Activated CD8-positive, alpha-beta memory T cell treated with anti-CD3 and anti-CD28 coated beads for 36 hours (primary cell): ENCODE measurements around the gene GIGYF2. TPM values are rescaled to one million over a fixed set of nuclear protein-coding genes. Genes with fewer than 3 reads are reported as not detected.

Experiments used
- CTCF ChIA-PET: fragments of 350-600 bp; sonication (Branson Sonifier 250); formaldehyde crosslinking; loops from one replicate; lab custom pipeline; 2021; ENCODE audit warnings: antibody characterized with exemption; lab: Charles Lee
- POLR2A ChIA-PET: fragments of 350-600 bp; sonication (Branson Sonifier 250); formaldehyde crosslinking; loops from one replicate; lab custom pipeline; 2021; ENCODE audit warnings: antibody characterized with exemption; lab: Charles Lee
- total RNA-seq, 2 experiments: library from RNA; stranded (reverse); gene quantifications; one replicate each; pipeline ENCODE4 v1.2.3, GENCODE V29; 2021

GIGYF2 gene
- total RNA-seq, 2 experiments from 2014 or later, result 49.9 to 54.0 TPM

DNA sequence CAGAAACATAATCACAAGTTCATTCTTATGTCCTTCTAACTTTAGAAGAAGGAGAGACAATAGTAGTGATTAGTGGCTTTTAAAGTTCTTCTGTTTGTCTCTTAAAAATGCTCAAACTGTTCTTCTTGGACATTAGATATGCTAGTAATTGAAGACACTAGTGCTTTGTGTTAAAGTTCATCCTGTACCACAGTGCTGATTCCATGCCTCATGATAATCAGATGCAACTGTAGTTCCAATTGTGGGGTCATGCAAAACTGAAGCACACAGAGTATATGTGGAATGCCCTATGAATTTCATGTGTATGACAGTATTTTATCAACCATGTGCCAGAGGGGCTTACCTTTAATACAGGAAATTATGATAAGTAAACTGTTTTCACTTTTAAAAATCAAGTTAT lies 90.7 kb downstream of the GIGYF2 start:
- POLR2A ChIA-PET, result no interaction called here
- CTCF ChIA-PET, result no interaction called here

DNA sequence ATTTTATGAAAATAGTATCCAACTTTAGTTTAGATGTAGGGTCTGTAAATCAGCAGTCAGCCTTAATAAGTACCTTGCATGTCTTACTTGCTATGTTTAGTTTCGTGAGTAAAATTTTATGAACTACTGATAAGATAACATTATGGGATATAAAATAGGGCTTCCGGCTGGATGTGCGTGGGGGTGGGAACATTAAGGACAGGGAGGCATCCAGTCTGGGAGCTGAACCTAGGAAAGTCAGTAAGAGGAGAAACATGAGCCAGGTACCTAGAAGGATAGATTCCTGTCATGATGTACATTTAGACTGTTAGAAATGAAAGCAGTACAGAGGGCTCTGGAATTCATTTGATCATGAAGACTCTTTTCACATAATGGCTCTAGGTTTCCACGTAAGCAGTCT lies 92.0 kb downstream of the GIGYF2 start:
- CTCF ChIA-PET, result no interaction called here
- POLR2A ChIA-PET, result no interaction called here

DNA sequence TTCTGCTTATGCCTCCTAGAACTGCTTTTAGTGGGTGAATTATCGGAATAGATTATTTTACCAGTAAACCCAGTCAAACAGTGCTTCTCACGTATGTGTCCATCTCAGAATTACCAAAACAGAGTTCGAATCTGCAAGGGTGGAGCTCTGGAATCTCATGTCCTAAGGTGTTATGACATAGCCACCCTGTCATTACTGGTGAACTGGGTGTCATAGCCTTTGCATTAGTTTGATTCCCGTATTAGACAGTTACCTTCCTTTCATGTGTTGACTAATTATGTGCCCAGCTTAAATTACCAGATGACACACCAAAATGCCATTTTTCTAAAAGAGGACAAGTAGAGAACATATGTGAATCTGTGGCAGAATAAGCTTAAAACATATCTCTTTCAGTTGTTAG lies 94.4 kb downstream of the GIGYF2 start:
- POLR2A ChIA-PET, result no interaction called here
- CTCF ChIA-PET, result no interaction called here

DNA sequence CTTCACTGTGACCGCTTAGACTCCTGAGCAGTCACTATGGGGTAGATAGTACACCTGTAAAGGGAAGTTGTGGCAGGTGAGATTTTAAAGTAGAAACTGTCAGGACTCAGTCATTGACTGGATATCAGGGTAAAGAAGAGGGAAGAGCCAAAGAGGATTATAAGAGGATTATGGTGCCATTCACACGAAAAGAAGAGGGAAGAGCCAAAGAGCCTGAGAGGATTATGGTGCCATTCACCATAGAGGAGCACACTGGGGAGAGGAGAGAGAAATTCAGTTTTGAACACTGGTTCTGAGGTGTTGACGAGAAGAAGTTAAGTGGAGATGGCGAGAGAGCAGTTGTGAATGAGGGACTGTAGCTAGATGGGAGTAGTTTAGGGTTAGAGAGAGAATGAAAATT lies 96.1 kb downstream of the GIGYF2 start:
- CTCF ChIA-PET, result no interaction called here

DNA sequence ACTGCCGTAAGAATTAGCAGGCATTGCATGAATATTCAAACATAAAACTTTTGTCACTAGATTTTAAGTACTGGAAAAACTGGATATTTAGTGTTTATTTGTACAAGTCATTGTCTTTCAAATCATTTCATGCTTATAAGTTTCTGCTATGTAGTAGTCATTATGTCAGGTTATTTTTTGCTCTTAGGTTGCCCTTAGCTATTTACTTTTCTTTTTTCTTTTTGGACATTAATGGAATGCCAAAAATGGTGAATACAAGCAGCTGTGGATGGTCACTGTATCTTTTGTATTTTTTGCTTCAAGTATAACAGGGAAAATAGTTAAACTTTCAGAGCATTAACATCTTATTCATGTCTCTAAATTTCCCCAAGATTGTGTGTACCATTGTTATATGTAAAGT lies 97.8 kb downstream of the GIGYF2 start:
- POLR2A ChIA-PET, result no interaction called here
- CTCF ChIA-PET, result no interaction called here

More for the DNA sequence above, 96.1 kb downstream of the GIGYF2 start:
- POLR2A ChIA-PET, result no interaction called here

DNA sequence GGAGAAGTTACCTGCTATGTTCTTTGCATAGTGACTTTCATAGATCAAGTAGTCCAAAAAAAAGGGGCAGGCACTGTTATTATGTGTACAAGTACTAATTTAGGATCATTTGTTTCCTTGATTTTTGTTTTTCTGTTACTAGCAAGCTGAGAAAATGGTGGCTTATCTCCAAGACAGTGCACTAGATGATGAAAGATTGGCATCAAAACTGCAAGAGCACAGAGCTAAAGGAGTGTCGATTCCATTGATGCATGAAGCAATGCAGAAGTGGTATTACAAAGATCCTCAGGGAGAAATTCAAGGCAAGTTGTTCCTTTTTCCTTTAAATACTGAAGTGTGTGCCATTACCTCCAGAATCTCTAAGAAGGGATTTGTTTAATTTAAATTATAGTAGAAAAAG lies 98.8 kb downstream of the GIGYF2 start:
- POLR2A ChIA-PET, result no interaction called here
- CTCF ChIA-PET, result no interaction called here

DNA sequence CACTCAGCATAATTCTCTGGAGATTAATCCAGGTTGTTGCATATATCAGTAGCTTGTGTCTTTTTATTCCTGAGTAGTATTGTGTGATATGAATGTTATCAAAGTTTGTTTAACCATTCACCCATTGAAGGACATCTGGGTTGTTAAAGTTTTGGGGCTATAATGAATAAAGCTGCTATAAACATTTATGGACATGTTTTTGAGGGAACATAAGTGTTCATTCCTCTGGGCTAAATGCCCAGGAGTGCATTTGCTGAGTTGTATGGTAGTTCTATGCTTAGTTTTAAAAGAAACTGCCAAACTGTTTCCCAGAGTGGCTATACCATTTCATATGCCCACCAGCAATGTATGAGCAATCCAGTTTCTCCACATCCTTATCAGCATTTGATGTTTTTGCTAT lies 101.1 kb downstream of the GIGYF2 start:
- POLR2A ChIA-PET, result no interaction called here
- CTCF ChIA-PET, result interaction anchor here (0.9 kb wide), 1 partner anchor 10 kb away, joined by 4 read pairs; no protein-coding TSS in a partner anchor

DNA sequence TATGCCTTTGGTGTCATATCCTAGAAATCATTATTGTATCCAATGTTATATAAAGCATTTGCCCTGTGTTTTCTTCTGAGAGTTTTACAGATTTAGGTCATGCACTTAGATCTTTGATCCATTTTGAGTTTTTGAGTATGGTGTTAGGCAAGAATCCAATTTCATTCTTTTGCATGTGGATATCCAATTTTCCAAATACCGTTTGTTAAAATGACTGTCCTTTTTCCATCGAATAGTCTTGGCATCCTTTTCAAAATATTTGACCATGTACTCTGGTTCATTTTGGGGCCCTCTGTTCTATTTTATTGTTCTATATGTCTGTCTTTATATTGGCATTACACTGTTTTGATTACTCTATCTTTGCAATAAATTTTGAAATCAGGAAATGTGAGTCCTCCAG lies 103.0 kb downstream of the GIGYF2 start:
- CTCF ChIA-PET, result no interaction called here

DNA sequence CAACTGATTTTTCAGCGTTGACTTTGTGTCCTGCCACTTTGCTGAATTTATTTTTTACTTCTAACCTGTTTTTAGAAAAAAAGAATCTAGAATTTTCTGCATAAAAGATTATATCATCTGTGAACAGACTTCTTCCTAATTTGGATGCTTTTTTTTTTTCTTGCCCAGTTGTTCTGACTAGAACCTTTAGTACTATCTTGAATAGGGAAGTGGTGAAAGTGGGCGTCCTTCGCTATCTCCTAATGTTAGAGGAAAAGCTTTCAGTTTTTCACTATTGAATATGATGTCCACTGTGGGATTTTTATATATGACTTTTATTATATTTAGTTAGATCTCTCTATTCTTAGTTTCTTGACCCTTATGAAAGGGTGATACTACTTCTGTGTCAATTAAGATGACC lies 105.0 kb downstream of the GIGYF2 start:
- POLR2A ChIA-PET, result no interaction called here
- CTCF ChIA-PET, result no interaction called here

More for the DNA sequence above, 103.0 kb downstream of the GIGYF2 start:
- POLR2A ChIA-PET, result no interaction called here

DNA sequence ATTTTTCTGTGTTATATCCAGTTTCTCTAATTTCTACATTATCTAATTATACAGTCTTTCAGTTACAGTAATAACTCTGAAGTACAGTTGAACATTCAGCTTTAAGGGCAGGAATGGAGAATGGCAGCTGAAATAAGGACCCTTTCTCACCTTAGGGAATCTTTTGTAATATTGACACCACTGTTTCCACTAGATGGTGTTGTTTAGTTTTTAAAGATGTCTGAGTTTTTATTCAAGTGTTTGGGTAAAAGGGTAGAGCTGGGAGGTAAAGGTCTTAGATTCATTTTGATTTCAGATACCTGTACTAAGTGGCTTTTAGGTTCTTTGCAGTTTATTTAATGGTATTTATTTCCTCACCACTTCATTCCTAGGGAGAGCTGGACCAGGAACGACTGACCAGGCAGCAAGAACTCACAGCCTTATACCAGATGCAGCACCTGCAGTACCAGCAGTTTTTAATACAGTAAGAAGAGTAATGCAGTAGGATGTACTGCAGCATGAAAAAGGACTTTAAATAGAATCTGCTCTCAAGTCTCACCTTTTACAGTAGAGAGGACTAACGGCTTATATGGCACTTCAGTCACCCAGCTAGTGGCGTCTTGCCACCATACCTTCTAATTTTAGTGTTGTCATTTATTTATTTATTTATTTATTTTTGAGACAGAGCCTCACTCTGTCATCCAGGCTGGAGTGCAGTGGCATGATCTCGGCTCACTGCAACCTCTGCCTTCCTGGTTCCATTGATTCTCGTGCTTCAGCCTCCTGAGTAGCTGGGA lies 112.4 kb downstream of the GIGYF2 start:
- CTCF ChIA-PET, result no interaction called here
- POLR2A ChIA-PET, result interaction anchor here (0.5 kb wide), 1 partner anchor 26 kb away, joined by 7 read pairs; no protein-coding TSS in a partner anchor

DNA sequence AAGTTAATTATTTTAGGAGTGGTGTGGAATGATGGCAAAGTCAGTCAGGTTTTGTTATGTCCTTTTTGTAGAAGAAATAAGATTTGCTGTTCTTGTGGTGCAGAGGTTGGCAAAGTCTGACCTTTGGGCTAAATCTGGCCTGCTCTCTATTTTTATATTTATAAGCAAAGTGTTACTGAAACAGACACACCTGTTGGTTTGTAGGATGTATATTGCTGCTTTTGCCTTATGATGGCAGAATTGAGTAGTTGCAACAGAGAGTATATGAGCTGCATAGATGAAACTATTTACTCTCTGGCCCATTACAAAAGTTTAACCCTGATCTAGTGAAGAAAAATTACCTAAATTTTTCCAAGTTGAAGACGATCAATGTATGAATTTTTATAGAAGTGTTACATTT lies 113.3 kb downstream of the GIGYF2 start:
- CTCF ChIA-PET, result no interaction called here
- POLR2A ChIA-PET, result interaction anchor here (0.7 kb wide), 1 partner anchor 174 kb away, joined by 3 read pairs; no protein-coding TSS in a partner anchor

DNA sequence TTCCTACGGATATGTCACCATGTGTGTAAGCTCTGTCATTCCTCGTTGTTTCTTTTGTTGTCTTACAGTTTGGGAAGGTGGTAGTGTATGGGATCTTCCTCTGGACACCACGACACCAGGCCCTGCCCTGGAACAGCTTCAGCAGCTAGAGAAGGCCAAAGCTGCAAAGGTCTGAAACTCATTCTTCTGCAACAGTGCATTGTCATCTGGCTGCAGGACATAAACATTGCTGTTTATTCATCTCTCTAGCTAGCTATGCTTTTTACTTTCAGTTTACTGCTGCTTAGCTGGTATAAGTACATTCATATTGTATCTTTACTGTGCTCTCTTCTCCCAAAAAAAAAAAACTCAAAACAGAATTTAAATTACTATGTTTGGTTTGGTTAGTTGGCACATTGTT lies 118.4 kb downstream of the GIGYF2 start:
- CTCF ChIA-PET, result no interaction called here
- POLR2A ChIA-PET, result no interaction called here

DNA sequence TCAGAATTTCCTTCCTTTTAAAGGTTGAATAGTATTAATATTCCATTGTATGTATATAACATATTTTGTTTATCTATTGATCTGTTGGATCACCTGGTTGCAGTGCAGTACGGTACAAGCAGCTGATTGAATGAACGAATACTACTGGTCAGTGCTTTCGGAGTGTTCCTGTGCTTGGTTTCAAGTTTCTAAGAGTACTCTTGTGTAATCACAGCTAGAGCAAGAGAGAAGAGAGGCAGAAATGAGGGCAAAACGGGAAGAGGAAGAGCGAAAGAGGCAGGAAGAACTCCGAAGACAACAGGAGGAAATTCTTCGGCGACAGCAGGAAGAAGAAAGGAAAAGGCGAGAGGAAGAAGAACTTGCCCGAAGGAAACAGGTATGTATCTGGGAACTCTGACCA lies 119.5 kb downstream of the GIGYF2 start:
- CTCF ChIA-PET, result no interaction called here
- POLR2A ChIA-PET, result no interaction called here

DNA sequence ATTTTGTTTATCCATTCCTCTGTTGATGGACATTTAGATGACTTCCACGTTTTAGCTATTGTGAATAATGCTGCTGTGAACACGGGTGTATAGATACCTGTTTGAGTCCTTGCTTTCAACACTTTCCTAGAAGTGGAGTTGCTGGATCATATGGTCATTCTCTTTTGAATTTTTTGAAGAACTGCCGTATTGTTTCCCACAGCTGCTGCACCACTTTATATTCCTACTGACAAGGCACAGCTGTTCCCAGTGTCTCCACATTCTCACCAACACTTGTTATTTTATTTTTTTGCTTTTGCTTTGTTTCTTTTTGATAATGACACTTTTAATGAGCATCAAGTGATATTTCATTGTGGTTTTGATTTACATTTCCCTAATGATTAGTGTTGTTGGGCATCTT lies 120.6 kb downstream of the GIGYF2 start:
- CTCF ChIA-PET, result no interaction called here
- POLR2A ChIA-PET, result no interaction called here

DNA sequence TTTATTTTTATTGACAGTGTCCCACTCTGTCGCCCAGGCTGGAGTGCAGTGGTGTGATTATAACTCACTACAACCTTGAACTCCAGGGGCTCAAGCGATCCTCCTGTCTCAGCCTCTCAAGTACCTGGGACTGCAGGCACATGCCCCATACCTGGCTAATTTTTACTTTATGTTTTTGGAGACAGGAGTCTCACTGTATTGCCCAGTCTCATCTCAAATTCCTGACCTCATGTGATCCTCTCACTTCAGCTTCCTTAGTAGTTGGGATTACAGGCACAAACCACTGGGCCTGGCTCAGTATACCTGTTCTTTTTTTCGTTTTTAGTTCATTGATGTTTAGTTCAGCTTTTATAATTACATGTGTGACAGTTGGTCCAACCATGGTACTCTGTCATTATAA lies 132.9 kb downstream of the GIGYF2 start:
- ChIA-PET CTCF (no interaction called here), POLR2A (no interaction called here)

DNA sequence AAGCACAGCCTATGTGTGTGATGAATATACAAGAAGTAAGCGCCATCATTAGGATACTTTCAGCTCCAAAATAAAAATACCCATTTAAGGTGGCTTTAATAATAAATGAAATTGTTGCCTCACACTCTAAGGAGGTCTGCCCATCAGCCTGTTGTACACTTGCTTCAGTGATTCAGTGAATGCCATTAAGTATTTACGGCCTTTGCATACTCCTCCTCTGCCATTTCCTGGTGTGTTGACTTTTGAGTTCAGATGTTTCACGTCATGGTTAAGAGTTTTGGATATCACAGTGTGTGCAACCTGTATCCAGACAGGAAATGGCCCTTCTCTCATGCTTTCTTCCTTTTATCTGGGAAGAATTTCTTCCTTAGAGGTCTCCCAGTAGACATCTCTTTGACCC lies 134.4 kb downstream of the GIGYF2 start:
- CTCF ChIA-PET, result interaction anchor here (0.9 kb wide), 1 partner anchor 92 kb away, joined by 5 read pairs; no protein-coding TSS in a partner anchor
- POLR2A ChIA-PET, result no interaction called here

DNA sequence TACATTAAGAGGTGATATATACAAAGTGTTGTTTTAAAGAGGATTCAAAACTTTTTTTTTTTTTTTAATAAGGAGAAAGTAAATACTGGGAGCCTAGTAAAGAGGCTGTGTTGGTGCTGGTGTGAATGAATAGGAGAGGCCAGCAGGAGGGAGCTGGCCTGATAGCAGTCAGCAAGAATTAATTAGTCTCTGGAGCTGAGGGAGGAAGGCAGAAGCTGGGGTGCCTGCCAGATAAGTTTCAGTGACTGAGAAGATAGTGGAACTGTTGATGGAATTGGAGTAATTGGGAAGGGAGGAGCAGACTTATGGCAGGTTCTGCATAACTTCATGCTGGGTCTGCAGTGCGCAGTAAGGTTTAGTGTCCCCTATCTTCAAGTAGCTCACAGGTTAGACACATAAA lies 136.7 kb downstream of the GIGYF2 start:
- ChIA-PET POLR2A (interaction anchor here (0.7 kb wide), 1 partner anchor 228 kb away, joined by 5 read pairs; no protein-coding TSS in a partner anchor), CTCF (no interaction called here)

DNA sequence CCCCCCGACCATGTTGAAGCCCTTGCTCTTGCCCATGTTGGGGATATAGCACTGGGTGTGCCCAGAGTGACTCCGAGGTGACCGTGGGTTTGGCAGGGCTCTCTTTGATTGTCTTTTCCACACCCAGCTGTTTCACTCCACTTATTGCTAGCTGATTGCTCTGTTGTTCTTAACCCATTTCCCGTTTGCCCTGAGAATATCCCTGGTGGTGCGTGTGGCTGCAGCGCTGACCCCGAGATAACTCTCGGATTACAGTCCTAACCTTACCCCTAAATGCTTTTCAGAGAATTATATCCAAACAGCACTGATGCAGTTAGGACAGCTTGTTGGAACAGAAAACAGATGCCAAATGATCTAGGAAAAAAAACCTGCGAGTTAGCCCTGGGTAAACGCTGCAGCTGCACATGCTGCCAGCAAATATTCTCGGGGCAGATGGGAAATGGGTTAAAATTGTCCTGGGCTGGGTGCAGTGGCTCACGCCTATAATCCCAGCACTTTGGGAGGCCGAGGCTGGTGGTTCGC lies 138.6 kb downstream of the GIGYF2 start:
- CTCF ChIA-PET, result interaction anchor here (1.2 kb wide), 1 partner anchor 219 kb away, joined by 3 read pairs; no protein-coding TSS in a partner anchor

DNA sequence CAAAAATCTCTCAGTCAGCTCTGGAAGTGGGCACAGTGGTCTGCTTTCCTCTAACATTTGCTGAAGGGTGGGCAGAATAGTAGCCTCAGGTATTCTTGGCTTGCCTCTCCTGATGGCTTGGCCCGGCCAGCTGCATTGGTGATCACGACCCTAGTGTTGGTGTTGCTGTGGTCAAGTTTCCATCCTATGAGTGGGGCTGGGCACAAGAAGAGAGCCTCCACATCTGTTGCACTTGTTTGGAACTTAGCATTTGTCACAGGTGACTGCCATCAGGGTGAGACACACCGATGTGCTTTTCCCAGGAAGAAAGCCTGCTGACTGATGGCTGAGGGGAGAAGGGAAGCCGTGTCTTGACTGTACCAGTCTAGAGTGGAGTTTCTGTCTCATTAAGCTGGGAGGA lies 139.8 kb downstream of the GIGYF2 start:
- ChIA-PET CTCF (no interaction called here), POLR2A (no interaction called here)

More for the DNA sequence above, 138.6 kb downstream of the GIGYF2 start:
- POLR2A ChIA-PET, result no interaction called here

DNA sequence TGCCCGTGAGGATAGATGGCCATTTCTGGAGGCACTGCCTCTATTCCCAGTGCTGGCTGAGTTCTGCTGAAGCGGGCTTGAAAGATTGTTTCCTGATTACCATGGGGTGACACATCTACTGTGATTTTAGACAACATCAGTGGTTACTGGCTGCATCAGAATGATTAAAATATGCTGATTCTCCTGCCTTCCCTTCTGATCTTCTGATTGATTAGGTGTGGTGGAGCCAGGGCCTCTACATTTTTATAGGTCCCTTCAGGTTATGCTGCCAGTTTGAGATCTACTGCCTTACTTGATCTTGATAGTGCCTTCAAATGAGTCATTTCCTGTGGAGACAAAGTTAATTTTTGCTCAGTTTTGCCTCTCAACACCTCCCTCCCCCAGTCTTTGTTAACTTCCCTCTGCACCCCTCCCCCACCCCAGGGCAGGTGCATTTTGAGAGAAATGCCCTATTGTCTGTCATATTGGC lies 141.3 kb downstream of the GIGYF2 start:
- CTCF ChIA-PET, result no interaction called here

More for the DNA sequence above, 141.3 kb downstream of the GIGYF2 start:
- POLR2A ChIA-PET, result no interaction called here
